Measurements from ENCODE around the gene LRRC8D. TPM values are rescaled to one million over a fixed set of nuclear protein-coding genes. Genes with fewer than 3 reads are reported as not detected.

The LRRC8D gene
- total RNA-seq, 1 donor from 2014 or later = 42.1 TPM

DNA sequence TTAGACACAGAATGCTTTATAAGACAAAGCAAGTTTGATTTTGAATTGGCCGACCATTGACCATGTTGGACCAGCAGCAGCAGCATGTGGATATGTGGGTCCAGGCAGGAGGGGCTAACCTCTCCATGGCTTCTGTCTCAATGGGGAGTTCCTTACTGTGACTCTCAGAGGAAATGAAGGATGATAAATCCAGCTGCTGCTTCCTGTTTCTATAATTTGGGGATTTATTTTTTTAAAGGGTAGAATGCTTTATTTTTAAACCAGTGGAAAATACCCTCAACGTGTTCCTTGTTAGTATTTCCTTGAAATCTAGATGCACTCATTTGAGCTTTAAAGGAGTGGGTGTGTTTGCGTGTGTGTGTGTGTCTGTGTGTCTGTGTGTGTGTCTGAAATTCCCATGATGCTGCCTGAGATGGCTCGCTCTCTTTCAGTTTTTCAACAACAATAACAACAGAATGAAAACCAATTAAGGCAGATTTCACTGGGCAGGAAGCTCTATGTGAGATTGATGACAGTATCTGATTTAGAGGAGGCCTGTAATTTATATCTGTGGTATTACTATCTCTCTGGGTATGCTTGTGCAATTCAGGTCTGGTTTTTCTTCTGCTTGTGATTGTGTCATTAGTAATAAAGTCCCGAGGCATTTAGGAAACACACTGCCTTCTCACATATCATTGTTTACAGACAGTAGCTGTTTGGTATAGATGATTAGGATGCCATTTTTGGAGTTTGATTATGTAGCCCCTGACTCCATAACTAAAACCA is 88.0 kb downstream of the LRRC8D start:
- Mint-ChIP-seq H3K36me3 (ENCODE audit: insufficient read depth) (no peaks in the 10 kb centered on the region), H3K27ac (peak overlapping the region; percentile 23), H3K4me3 (ENCODE audit: low read depth) (no peak overlapping the region), H3K27me3 (no peaks in the 10 kb centered on the region), H3K4me1 (ENCODE audit: low read depth) (peaks cover 41% of the 10 kb centered on the region), H3K9me3 (ENCODE audit: low read depth) (no peaks in the 10 kb centered on the region)
- DNase-seq (ENCODE audit: low spot score, unreplicated experiment) = no peak
- TF ChIP-seq, protein P1, sequence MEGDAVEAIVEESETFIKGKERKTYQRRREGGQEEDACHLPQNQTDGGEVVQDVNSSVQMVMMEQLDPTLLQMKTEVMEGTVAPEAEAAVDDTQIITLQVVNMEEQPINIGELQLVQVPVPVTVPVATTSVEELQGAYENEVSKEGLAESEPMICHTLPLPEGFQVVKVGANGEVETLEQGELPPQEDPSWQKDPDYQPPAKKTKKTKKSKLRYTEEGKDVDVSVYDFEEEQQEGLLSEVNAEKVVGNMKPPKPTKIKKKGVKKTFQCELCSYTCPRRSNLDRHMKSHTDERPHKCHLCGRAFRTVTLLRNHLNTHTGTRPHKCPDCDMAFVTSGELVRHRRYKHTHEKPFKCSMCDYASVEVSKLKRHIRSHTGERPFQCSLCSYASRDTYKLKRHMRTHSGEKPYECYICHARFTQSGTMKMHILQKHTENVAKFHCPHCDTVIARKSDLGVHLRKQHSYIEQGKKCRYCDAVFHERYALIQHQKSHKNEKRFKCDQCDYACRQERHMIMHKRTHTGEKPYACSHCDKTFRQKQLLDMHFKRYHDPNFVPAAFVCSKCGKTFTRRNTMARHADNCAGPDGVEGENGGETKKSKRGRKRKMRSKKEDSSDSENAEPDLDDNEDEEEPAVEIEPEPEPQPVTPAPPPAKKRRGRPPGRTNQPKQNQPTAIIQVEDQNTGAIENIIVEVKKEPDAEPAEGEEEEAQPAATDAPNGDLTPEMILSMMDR (IDR thresholded peaks at IDR 0.05; ENCODE audit: unreplicated experiment) = no peak

DNA sequence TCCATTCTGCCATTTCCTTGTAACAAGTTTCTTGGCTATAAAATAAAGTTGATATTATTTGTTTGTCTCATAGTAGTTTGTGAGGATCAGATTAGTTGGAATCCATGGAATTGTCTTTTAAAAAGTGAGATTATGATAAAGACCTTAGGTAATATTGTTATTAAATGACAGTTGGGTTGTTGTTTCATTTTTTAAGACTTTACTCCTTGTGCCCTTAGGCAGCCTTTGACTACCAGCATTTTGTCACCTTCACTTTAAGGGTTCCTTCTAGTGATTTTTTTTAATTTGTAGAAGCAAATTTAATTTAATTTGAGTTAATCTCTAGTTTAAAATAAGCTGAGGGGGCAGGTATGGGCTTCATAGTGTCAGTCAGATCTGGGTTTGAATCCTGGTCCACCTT is 89.4 kb downstream of the LRRC8D start:
- Mint-ChIP-seq H3K4me1 (ENCODE audit: low read depth) (peaks cover 41% of the 10 kb centered on the region), H3K9me3 (ENCODE audit: low read depth) (no peaks in the 10 kb centered on the region), H3K27ac (peak overlapping the region; percentile 89), H3K36me3 (ENCODE audit: insufficient read depth) (peaks cover 2% of the 10 kb centered on the region), H3K27me3 (no peaks in the 10 kb centered on the region), H3K4me3 (ENCODE audit: low read depth) (no peak overlapping the region)
- TF ChIP-seq, protein P1 (IDR thresholded peaks at IDR 0.05; ENCODE audit: unreplicated experiment) = no peak
- DNase-seq (ENCODE audit: low spot score, unreplicated experiment) = no peak

DNA sequence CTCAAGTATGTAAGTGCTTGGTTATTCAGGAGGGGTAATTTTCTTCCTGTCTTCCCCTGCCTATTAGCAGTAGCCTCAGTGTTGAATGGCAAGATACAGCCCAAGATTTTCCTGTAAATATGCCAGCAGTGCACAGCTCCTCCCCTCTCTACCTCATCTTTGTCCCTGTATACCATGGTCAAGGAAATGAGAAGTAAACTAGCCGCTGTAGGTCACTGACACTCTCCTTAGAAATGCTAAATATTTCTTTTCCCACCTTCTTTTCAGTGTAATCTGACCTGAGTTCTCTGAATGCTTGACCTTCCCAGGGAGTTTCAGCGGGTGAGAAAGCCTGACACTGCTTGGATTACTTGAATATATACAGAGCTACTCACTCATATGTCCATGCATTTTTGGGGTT is 89.9 kb downstream of the LRRC8D start:
- Mint-ChIP-seq H3K27ac (peak overlapping the region; percentile 89), H3K27me3 (no peaks in the 10 kb centered on the region), H3K4me1 (ENCODE audit: low read depth) (peaks cover 41% of the 10 kb centered on the region), H3K9me3 (ENCODE audit: low read depth) (no peaks in the 10 kb centered on the region), H3K36me3 (ENCODE audit: insufficient read depth) (peaks cover 2% of the 10 kb centered on the region), H3K4me3 (ENCODE audit: low read depth) (no peak overlapping the region)
- TF ChIP-seq, protein P1 (IDR thresholded peaks at IDR 0.05; ENCODE audit: unreplicated experiment) = no peak
- no peak for DNase-seq (ENCODE audit: low spot score, unreplicated experiment)

DNA sequence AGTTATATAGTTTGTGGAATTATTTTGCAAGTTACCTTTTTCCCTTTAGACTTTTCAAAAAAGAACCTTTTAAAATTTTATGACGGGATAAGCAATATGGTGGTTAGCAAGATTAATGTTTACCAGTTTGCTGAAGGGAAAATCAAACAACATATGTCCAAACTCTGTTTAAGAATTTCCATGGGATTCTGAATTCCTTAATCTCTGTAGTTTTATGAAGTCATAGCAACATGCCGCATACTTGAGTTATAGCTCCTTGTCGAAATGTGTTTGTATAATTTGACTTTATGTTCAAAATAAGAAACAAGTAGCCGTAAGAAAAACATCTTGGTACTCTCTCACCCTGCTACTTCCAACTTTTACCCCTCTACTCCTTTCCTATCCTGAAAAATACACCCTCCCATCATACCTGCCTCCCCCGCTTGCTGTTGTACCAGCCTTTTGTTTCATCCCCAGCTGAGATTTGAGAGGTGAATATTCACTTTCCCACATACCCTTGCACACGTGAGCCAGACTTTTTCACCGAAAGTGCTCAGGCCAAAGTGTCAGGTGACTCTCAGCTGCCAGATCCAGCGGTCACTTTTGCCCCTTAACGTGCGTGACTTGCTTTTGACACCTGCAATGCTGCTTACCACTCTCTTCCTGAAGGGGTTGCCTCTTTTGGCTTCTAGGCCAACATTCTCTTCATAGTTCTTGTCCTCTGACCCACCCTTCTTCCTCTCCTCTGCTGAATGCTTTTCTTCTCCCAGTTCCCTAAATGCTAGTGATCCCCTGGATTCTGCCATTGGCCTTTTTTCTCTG is 90.6 kb downstream of the LRRC8D start:
- no peaks in the 10 kb centered on the region for H3K9me3 Mint-ChIP-seq (ENCODE audit: low read depth)
- H3K36me3 Mint-ChIP-seq (ENCODE audit: insufficient read depth) = peaks cover 2% of the 10 kb centered on the region
- TF ChIP-seq, protein P1 (IDR thresholded peaks at IDR 0.05; ENCODE audit: unreplicated experiment) = no peak
- DNase-seq (ENCODE audit: low spot score, unreplicated experiment) = no peak
- H3K4me1 Mint-ChIP-seq (ENCODE audit: low read depth) = peaks cover 38% of the 10 kb centered on the region
- no peak overlapping the region for H3K4me3 Mint-ChIP-seq (ENCODE audit: low read depth)
- H3K27me3 Mint-ChIP-seq = no peaks in the 10 kb centered on the region
- H3K27ac Mint-ChIP-seq = peak overlapping the region; percentile 89

DNA sequence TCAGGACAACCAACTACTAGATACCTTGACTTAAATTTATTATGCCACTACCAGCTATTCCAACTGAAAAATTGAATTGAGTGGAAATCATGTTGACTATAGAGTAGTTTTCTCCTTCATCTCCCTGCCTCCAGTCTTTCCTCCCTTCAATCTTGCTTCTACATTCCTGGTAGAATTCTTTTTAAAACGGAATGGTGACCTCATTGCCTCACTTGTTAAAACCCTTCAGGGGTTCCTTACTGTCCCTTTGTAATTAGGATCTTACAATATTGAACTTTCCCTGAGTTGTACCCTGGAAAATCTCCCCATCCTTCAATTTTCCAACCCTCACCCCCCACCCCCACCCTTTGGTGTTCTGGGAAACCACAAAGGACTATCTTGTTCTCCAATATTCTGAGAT is 91.2 kb downstream of the LRRC8D start:
- H3K9me3 Mint-ChIP-seq (ENCODE audit: low read depth) = no peaks in the 10 kb centered on the region
- peaks cover 35% of the 10 kb centered on the region for H3K4me1 Mint-ChIP-seq (ENCODE audit: low read depth)
- TF ChIP-seq, protein P1 (IDR thresholded peaks at IDR 0.05; ENCODE audit: unreplicated experiment) = no peak
- DNase-seq (ENCODE audit: low spot score, unreplicated experiment) = no peak
- H3K36me3 Mint-ChIP-seq (ENCODE audit: insufficient read depth) = peaks cover 2% of the 10 kb centered on the region
- no peak overlapping the region for H3K4me3 Mint-ChIP-seq (ENCODE audit: low read depth)
- no peak overlapping the region for H3K27ac Mint-ChIP-seq
- H3K27me3 Mint-ChIP-seq = no peaks in the 10 kb centered on the region

Measured in progenitor cell of endocrine pancreas (in vitro differentiated cells).